Choroid plexus epithelial cell (primary cell): ENCODE results near the gene NAT8L.

ENCODE experiments used
- DNase-seq: peaks from one replicate; pipeline ENCODE4 v3.0.0-alpha.2; 2010; ENCODE audit warnings: low read depth
- H3K4me3 ChIP-seq: 2 replicates; pipeline ENCODE4 v1.5.1; 2011; ENCODE audit warnings: low read depth, mild to moderate bottlenecking, control low read depth, low read length, moderate library complexity
- CTCF ChIP-seq: conservative IDR thresholded peaks from 2 replicates; pipeline ENCODE4 v1.5.1; 2011; ENCODE audit warnings: low read depth, mild to moderate bottlenecking, control low read depth, inconsistent platforms, low read length, moderate library complexity

Gene NAT8L

GRCh38 chr4:2057382-2058065 is 1.6 kb upstream of the NAT8L start:
- DNase-seq = no peak
- no peak for TF ChIP-seq CTCF
- no peak overlapping the region for H3K4me3 ChIP-seq

- no peak for DNase-seq
- no peak overlapping the region for H3K4me3 ChIP-seq
- no peak for TF ChIP-seq CTCF
Measured at GRCh38 chr4:2058264-2059045, 672 bp upstream of the NAT8L start.

GRCh38 chr4:2059726-2060602 is 837 bp downstream of the NAT8L start:
- H3K4me3 ChIP-seq = no peak overlapping the region
- no peak for TF ChIP-seq CTCF
- DNase-seq = no peak

- H3K4me3 ChIP-seq = no peak overlapping the region
- no peak for TF ChIP-seq CTCF
Measured at GRCh38 chr4:2060611-2061185, 1.6 kb downstream of the NAT8L start.

GRCh38 chr4:2061186-2062131 is 2.3 kb downstream of the NAT8L start:
- DNase-seq = no peak
- no peak for TF ChIP-seq CTCF
- H3K4me3 ChIP-seq = no peak overlapping the region

More at GRCh38 chr4:2060611-2061185, 1.6 kb downstream of the NAT8L start:
- no peak for DNase-seq
